Dedifferentiated amniotic fluid mesenchymal stem cell (primary cell): Measurements from ENCODE around the gene SLC22A23.

Source experiments
- DNase-seq: peaks from one replicate; pipeline ENCODE4 v3.0.0-alpha.2; 2016; ENCODE audit errors: extremely low spot score

SLC22A23 gene

GRCh38 chr6:3405679-3406078 lies 51.2 kb downstream of the SLC22A23 start:
- peak; percentile 17 for DNase-seq

GRCh38 chr6:3405182-3405518 lies 51.7 kb downstream of the SLC22A23 start:
- no peak for DNase-seq

DNA sequence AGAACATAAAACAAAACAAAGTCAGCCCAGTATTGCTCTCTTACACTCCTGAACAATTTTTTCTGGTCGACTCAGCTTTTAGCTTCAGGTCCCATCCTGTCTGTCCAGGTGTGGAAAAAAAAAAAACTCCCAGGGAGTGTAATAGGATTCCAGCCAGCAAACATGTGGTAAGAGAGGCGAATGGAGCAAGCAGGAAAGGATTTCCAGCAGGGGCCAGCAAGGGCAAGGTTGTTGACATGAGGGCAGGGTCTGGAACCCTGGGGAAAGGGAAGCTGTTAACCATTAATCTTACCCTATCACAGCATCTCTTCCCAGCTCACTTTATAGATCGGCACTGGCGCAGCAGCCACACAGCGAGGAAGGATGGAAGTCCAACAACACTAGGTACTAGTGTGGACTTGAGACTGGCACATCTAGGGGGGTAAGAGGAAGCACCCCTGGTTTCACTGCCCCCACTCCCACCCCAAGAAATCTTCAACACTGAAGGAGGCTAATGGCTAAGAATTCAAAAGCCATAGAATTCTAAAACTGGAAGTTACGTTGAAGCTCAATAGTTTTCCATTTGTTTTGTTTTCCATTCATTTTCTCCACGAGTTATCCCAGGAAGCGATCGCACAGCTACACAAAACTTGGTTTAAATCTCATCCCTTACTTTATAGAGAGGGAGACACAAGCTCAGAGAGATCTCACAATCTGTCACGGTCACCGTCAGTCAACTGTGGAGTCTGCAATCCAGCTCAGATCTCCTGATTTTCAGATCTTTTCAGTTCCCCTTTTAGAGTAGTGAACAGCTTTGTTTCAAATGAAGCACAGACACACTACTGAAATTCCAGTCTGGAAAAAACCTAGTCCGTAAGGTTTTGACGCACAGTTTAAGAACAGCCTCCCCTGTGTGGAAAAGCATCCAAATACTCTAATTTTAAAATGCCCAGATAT lies 53.3 kb downstream of the SLC22A23 start:
- no peak for DNase-seq

DNA sequence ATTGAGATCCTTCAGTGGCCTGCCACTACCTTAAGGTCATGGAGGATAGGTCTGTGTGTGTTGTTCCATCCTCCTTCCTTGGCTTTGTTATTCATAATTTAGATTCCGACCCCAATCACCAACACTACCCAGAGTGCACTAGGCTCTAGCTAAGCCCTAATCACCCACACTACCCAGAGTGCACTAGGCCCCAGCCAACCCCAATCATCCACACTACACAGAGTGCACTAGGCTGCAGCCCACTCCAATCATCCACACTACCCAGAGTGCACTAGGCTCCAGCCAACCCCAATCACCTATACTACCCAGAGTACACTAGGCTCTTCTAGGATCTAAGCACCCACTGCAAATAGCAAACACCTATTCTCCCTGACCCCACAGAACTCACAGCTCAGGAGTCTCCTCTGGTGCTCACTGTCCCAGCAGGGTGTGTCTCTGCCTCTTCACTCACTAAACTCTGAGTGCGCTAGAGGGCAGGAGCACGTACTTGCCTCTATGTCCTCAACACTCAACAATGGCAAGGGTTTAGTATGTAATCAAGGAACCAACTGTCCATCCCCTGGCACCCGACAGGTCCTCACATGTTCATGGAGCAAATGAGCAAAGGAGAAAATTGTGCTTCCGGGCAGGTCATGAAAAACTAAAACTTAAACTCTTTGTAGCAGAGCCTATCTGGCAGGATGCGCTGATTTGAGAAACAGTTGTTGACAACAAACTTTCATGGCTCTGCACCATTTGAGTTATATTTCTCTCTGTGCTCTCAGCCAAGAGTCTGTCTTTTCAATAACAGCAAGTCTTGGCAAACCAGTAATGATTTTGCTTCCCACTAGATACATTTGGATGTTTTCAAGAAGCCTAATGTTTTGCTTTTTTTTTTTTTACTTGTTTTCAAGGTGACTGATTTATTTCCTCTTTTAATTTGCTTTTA lies 54.3 kb downstream of the SLC22A23 start:
- no peak for DNase-seq

DNA sequence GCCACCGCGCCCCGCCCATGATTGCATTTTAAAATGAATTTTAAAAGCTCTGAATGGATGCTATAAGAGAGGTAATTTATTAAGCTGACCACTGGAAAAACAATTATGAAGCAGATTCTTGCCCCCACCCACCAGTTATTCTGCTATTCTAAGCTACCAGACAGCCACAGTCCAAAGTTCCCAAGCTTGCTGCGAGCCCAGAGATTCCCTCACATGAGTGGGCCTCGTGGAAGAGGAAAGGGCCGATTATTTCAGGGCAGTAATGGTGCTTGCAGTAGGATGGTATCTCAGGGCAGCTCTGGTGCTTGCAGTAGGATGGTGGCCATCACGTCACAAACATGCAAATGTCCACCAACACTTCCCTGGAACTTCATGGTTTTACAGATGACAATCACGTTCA lies 56.7 kb downstream of the SLC22A23 start:
- DNase-seq, result no peak

GRCh38 chr6:3398755-3399696 lies 57.8 kb downstream of the SLC22A23 start:
- DNase-seq, result no peak

DNA sequence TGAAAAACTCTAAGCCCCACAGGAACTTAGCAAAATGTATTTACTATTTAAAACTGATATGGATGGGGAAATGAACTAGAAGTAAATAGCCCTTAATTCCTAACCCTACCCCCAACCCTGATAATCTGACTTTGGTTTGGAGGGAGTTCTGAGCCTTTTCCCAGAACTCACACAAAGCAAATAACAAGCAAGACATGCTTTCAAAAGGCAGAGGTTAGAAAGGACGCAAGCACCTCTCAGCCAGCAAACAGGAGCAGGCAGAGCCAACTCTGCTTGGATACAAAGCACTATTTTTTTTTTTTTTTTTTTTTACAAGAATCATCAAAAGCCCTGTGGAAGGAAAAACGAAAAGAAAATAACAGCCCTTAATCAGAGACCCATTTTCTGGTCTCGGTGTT lies 58.7 kb downstream of the SLC22A23 start:
- no peak for DNase-seq

DNA sequence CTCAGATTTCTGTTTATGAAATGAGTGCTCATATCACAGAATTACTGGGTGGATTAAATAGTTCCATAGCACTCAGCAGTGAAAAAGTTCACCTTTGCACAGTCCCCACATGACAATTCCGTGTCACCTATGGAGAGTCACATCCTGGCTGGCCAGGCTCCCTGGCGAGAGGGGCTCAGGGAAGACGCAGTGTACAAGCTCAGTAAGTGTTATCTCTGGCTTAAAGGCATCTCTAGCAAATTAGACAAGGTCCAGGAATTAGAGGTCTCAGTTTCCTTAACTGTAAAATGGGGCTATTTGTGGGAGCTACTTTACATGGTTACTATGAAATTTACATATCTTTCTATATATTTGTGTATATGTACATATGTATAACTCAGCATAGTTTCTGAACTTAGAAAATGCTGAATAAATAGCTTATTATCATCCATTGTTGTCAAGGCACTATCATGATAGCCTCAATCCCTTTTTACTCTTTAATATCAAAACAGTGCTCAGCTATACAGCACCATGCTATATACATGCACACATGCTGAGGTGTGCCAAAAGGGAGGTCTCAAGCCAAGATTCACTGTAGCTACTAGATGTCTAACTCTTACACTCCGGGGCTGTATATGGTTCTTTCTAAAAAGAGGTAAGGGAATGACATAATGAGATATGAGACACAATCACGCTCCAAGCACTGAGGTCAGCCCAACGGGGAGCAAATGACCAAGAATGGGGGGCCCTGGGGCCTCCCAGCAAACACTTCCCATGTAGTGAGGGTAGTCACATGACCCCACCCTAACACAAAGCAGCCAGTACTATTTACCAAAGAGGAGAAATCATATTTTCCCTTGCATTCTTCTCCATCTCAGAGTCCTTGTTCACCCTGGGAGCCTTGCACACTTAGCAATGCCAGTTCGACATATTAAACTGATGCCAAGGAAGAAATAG lies 59.4 kb downstream of the SLC22A23 start:
- no peak for DNase-seq

DNA sequence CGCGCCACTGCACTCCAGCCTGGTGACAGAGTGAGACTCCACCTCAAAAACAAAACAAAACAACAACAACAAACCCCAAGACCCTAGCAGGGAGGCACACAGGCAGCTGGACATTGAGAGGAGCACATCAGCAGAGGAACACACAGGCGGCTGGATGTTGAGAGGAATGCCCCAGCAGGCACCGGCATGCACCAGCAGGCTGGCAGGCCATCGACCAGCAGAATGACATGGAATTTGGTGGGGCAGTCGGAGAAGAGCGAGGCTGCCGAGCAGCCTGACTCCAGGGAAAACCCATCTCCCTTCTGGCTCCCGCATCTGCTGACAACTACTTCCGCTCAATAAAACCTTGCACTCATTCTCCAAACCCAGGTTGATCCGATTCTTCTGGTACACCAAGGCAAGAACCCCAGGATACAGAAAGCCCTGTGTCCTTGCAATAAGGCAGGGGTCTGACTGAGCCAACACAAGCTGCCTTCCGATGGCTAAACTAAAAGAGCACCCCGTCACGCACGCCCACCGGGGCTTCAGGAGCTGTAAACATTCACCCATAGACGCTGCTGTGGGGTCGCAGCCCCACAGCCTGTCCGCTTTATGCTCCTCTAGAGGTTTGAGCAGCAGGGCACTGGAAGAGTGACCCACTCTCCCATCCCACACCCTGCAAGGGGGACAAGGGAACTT lies 60.2 kb downstream of the SLC22A23 start:
- no peak for DNase-seq

GRCh38 chr6:3394671-3395070 lies 62.2 kb downstream of the SLC22A23 start:
- no peak for DNase-seq

- DNase-seq, result no peak
These were observed 63.0 kb downstream of the SLC22A23 start for GRCh38 chr6:3393836-3394202.

DNA sequence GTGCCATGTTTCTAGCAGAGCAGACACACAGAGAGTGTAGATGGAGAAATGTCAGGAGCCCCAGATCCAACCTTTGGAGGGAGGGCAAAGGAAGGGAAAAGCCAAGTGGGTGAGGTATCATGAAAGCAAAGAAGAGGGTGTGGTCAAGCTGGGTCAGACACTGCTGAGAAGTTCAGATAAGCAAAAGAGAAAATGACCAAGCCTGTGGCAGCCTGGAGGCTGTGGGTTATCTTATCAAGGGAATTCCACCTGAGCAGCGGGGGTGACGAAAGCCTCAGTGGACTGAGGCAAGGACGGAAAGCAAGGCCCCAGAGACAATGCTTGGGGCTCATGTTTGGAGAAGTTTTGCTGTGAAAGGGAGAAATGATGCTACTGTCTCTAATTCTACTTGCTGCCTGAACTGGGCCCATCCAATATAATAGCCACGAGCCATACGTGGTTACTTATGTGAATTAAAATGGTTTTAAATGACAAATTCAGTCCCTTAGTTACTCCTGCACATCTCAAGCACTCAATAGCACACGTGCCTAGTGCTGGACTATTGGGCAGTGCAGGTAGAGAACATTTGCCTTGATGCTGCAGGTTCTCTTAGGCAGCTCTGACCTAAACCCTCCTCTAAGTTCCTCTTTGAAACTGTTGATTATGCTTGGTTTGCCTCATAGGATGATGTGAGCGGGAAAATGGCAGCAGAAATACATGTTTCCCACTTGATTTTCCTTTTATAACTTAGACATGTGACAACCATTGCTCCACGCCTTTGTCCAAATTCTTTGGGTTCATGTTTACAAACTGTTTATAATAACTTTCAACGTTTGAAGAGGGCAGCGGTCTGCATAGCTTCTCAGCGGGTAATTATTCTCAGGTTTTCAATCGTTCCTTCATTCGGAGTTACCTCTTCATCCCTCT lies 63.7 kb downstream of the SLC22A23 start:
- DNase-seq, result no peak

DNA sequence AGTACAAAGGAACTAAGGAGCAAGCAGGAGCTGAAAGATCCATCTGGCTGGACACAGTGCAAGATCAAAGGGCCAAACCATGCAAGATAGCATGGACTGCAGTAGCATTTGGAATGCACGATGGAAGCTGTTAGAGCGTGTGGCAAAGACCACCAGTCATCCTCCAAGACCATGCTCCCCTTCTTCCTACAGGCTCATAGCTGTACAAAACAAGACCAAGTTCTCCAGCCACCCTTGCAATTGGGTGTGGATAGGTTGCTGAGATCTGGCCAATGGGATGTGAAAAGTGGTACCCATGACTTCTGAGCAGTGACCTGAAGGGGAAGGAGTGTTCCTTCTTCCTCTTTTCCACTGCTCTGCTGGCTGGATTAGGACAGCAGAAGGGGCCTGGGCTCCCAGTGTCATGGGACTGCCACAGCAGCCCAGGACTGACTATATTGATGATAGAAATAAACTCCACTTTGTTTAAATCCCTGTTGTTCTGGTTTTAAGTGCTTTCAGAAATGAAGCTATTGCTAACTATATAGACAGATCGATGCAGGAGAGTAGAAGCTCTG lies 64.9 kb downstream of the SLC22A23 start:
- DNase-seq, result no peak

DNA sequence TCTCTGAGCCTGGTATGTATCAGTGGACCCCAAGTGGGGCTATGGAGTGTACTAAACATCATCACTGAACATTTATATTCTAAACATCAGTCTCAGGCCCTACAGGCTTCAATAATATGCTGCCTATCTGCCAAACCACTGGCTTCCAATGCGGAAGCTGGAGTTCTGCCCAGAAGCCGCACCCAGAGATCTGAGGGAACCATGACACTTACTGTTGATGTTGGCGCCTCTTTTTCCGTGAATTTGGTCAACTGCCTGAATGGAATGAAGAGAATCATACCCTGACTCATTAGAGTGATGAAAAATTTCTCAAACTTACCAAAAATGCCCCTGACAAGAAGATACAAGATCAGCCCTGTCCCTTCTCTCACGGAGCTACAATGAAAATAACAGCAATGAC lies 66.2 kb downstream of the SLC22A23 start:
- DNase-seq, result peak; percentile 46

GRCh38 chr6:3389390-3390167 lies 67.3 kb downstream of the SLC22A23 start:
- no peak for DNase-seq

DNA sequence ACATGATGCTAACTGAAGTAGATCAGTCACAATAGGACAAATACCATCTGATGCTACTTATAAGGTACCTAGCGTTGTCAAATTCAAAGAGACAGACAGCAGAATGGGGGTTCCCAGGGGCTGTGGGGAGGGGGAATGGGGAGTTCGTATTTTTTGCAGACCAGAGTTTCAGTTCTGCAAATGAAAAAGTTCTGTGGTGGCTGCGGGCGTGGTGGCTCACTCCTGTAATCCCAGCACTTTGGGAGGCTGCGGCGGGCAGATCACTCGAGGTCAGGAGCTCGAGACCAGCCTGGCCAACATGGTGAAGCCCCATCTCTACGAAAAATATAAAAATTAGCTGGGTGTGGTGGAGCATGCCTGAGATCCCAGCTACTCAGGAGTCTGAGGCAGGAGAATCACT lies 68.1 kb downstream of the SLC22A23 start:
- no peak for DNase-seq

- no peak for DNase-seq
These were observed 70.4 kb downstream of the SLC22A23 start for GRCh38 chr6:3386374-3386857.
